ENCODE measurements around the gene PCBP3.

PCBP3 gene

GRCh38 chr21:45989355-45990048, 346.0 kb downstream of the PCBP3 start:
- no peak for DNase-seq

DNA sequence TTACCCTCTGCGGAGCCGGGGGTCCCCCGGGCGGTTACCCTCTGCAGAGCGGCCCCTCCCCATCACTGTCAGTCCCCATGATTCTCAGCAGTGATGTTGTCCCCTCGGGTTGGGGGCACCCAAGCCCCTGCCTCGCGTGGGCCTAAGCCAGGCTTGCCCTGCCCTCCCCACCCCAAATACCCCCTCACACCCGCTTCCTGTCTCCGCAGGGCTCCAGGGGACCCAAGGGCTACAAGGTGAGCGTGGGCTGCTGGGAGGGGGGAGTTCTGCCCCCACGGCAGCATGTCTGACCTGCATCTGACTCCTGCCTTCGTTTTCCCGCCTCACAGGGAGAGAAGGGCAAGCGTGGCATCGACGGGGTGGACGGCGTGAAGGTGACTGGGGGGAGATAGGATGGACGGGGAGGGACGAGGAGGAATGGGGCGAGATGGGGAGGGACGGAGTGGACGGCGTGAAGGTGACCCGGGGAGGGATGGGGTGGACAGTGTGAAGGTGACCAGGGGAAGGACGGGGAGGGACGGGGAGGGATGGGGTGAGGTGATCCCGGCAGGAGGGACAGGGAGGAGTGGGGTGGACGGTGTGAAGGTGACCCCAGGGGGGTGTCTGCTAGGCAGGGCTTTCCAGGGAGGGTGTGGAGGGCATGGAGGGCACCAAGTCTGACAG, 346.7 kb downstream of the PCBP3 start:
- DNase-seq = no peak

DNA sequence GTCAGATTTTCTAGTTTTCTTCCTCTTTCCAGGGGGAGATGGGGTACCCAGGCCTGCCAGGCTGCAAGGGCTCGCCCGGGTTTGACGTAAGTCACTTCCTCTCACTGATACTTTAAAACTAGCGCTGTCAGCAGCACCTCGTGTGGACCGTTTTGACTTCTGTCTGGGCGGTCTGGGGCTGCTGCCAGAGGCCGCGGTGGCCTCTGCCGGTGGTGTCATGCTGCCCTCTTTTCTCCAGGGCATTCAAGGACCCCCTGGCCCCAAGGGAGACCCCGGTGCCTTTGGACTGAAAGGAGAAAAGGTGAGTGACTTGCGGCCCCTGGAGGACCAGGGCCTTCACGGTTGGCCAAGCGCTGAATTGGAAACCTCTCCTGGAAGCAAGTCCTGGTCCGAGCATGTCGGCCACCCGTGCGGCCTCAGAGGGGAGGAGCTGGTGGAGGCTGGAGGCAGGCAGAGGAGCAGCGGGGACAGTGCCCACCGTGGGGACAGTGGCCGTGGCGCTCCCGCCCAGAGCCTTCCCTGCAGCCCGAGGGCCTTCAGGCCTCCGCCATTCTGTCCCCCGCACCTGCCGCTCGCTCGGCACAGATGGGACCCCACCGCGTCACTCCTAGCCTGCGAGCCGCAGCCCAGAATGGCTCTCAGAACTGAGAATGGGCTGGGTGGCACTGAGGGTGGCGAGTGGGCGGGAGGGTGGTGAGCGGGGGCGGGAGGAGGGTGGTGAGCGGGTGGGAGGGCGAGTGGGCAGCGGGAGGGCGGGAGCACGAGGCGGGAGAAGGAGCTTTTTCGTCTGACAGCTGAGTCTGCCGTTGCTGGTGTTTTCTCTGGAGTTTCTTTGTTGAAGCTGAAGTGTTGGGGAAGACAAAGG, 347.4 kb downstream of the PCBP3 start:
- DNase-seq = no peak

- DNase-seq = no peak
These were observed 348.2 kb downstream of the PCBP3 start for GRCh38 chr21:45991606-45992300.
